HepG2 (cell line): ENCODE data around the gene PRXL2A. TPM values are rescaled to one million over a fixed set of nuclear protein-coding genes. Genes with fewer than 3 reads are reported as not detected.

Source experiments
- CEBPZ ChIP-seq: IDR thresholded peaks from 2 replicates; pipeline ENCODE4 v1.6.1; 2012; ENCODE audit warnings: low read length, improper control_type of control experiment
- DDIT3 ChIP-seq: sonication (generic); formaldehyde crosslinking; IDR thresholded peaks from 2 replicates; pipeline ENCODE4 v1.4.0; 2020; ENCODE audit warnings: mild to moderate bottlenecking, missing genetic modification reagents
- FOXO1 ChIP-seq: sonication (generic); formaldehyde crosslinking; IDR thresholded peaks from 2 replicates; pipeline ENCODE4 v1.4.0; 2020; ENCODE audit warnings: missing genetic modification reagents
- JDP2 ChIP-seq: sonication (generic); formaldehyde crosslinking; IDR thresholded peaks from 2 replicates; pipeline ENCODE4 v1.8.1; 2022; ENCODE audit warnings: missing genetic modification reagents, borderline replicate concordance
- MEIS1 ChIP-seq: sonication (generic); formaldehyde crosslinking; IDR thresholded peaks from 2 replicates; pipeline ENCODE4 v1.9.0; 2021; ENCODE audit warnings: mild to moderate bottlenecking, missing genetic modification reagents, moderate library complexity, borderline replicate concordance
- MTA1 ChIP-seq: sonication (generic); formaldehyde crosslinking; IDR thresholded peaks from 2 replicates; pipeline ENCODE4 v1.4.0; 2020; ENCODE audit warnings: missing genetic modification reagents, mild to moderate bottlenecking, borderline replicate concordance
- MTF1 ChIP-seq: sonication (generic); formaldehyde crosslinking; IDR thresholded peaks from 2 replicates; pipeline ENCODE4 v1.5.0; 2020; ENCODE audit warnings: missing genetic modification reagents
- MZF1 ChIP-seq: sonication (generic); formaldehyde crosslinking; IDR thresholded peaks from 2 replicates; pipeline ENCODE4 v1.8.1; 2023; ENCODE audit warnings: mild to moderate bottlenecking, missing genetic modification reagents, borderline replicate concordance
- NBN ChIP-seq: fragments of 450-650 bp; conservative IDR thresholded peaks from 2 replicates; pipeline ENCODE4 v1.6.1; 2017
- NKX3-1 ChIP-seq: sonication (generic); formaldehyde crosslinking; IDR thresholded peaks from 2 replicates; pipeline ENCODE4 v1.5.0; 2020; ENCODE audit warnings: missing genetic modification reagents
- NR1H2 ChIP-seq: sonication (generic); formaldehyde crosslinking; IDR thresholded peaks from 2 replicates; pipeline ENCODE4 v1.8.1; 2022; ENCODE audit warnings: low read depth, missing genetic modification reagents, borderline replicate concordance
- PATZ1 ChIP-seq: sonication (generic); formaldehyde crosslinking; IDR thresholded peaks from 2 replicates; pipeline ENCODE4 v1.4.0; 2020; ENCODE audit warnings: missing genetic modification reagents
- SMARCE1 ChIP-seq: fragments of 450-650 bp; IDR thresholded peaks from 2 replicates; pipeline ENCODE4 v1.6.1; 2017; ENCODE audit warnings: borderline replicate concordance
- ZHX1 ChIP-seq: sonication (generic); formaldehyde crosslinking; IDR thresholded peaks from 2 replicates; pipeline ENCODE4 v1.8.1; 2022; ENCODE audit warnings: low read depth, mild to moderate bottlenecking, missing genetic modification reagents
- ZKSCAN5 ChIP-seq: sonication (generic); formaldehyde crosslinking; IDR thresholded peaks from 2 replicates; pipeline ENCODE4 v1.5.1; 2020; ENCODE audit warnings: mild to moderate bottlenecking, missing genetic modification reagents
- ZNF136 ChIP-seq: sonication (generic); formaldehyde crosslinking; IDR thresholded peaks from 2 replicates; pipeline ENCODE4 v1.8.1; 2022; ENCODE audit warnings: low read depth, mild to moderate bottlenecking, moderate library complexity, missing genetic modification reagents
- ZNF510 ChIP-seq: sonication (generic); formaldehyde crosslinking; IDR thresholded peaks from 2 replicates; pipeline ENCODE4 v1.4.0; 2020; ENCODE audit warnings: low read depth, mild to moderate bottlenecking, missing genetic modification reagents
- ZNF546 ChIP-seq: sonication (generic); formaldehyde crosslinking; conservative IDR thresholded peaks from 2 replicates; pipeline ENCODE4 v1.8.1; 2023; ENCODE audit warnings: mild to moderate bottlenecking, missing genetic modification reagents
- ZNF589 ChIP-seq: sonication (generic); formaldehyde crosslinking; conservative IDR thresholded peaks from 2 replicates; pipeline ENCODE4 v1.8.0; 2022; ENCODE audit warnings: mild to moderate bottlenecking, moderate library complexity, missing genetic modification reagents
- ZNF644 ChIP-seq: IDR thresholded peaks from 2 replicates; pipeline ENCODE4 v1.6.1; 2016; ENCODE audit warnings: low read depth
- ZSCAN21 ChIP-seq: sonication (generic); formaldehyde crosslinking; IDR thresholded peaks from 2 replicates; pipeline ENCODE4 v1.8.0; 2022; ENCODE audit warnings: mild to moderate bottlenecking, missing genetic modification reagents, moderate library complexity, borderline replicate concordance
- polyA plus RNA-seq, 8 experiments: library from polyadenylated mRNA; depleted of rRNA in 3 of 8; stranded (reverse) in 7 of 8; unstranded in 1 of 8; fragments of >200 nt; fragmentation: Illumina TruSeq in 4 of 8; extraction: Trizol in 4 of 8; gene quantifications; 2 replicates each; pipeline versions ENCODE4 v1.2.1 to v1.2.3, GENCODE V29; 2011 to 2016; ENCODE audit warnings: low read depth in 4 of 8, missing spikeins in 1 of 8, mixed read lengths in 1 of 8; ENCODE audit not compliant: insufficient read depth in 1 of 8
- total RNA-seq, 5 experiments: library from RNA; depleted of rRNA; stranded (reverse); fragments of >200 nt; fragmentation: Illumina TruSeq; extraction: Trizol; gene quantifications; 2 replicates each; pipeline ENCODE4 v1.2.3, GENCODE V29; 2016; ENCODE audit warnings: low read depth in 1 of 5

PRXL2A gene
- total and polyA plus RNA-seq, 2 of the 13 experiments (the other 11 are each of a cell fraction or from before 2014, with no cell fraction given): 43.9 to 79.9 TPM

GRCh38 chr10:80408242-80409101 lies at the start of gene PRXL2A (continued):
- TF ChIP-seq CEBPZ (no peak), DDIT3 (CRISPR knock-in tag) (no peak), ZNF136 (CRISPR knock-in tag) (no peak), ZHX1 (CRISPR knock-in tag) (0 out of 2 replicates have a peak, but pooled peaks have one; percentile 27), ZNF510 (CRISPR knock-in tag) (no peak), NKX3-1 (CRISPR knock-in tag) (no peak; the same call in 1 of the 2 replicates), NR1H2 (CRISPR knock-in tag) (no peak), NBN (no peak), MZF1 (0 out of 2 replicates have a peak, but pooled peaks have one; percentile 86), ZSCAN21 (CRISPR knock-in tag) (peak; percentile 59), FOXO1 (no peak), ZKSCAN5 (no peak), MEIS1 (CRISPR knock-in tag) (no peak), JDP2 (no peak; the same call in 1 of the 2 replicates), MTF1 (peak; percentile 23; the same call in 1 of the 2 replicates), ZNF644 (CRISPR knock-in tag) (no peak), SMARCE1 (no peak), ZNF589 (CRISPR knock-in tag) (no peak), MTA1 (CRISPR knock-in tag) (0 out of 2 replicates have a peak, but pooled peaks have one; percentile 81), ZNF546 (CRISPR knock-in tag) (peak; percentile 62; the same call in 1 of the 2 replicates), PATZ1 (CRISPR knock-in tag) (0 out of 2 replicates have a peak, but pooled peaks have one; percentile 29)
